C4-2B (cell line): ENCODE data around the gene UBE2I.

Experiments
- ZFX ChIP-seq: fragments of 450-650 bp; IDR thresholded peaks from 2 replicates; pipeline ENCODE4 v1.6.1; 2017
- TF ChIP-seq, protein P1 (sequence below): fragments of 450-650 bp; conservative IDR thresholded peaks from 2 replicates; pipeline ENCODE4 v1.5.1; 2017; ENCODE audit warnings: mild to moderate bottlenecking

DNA sequence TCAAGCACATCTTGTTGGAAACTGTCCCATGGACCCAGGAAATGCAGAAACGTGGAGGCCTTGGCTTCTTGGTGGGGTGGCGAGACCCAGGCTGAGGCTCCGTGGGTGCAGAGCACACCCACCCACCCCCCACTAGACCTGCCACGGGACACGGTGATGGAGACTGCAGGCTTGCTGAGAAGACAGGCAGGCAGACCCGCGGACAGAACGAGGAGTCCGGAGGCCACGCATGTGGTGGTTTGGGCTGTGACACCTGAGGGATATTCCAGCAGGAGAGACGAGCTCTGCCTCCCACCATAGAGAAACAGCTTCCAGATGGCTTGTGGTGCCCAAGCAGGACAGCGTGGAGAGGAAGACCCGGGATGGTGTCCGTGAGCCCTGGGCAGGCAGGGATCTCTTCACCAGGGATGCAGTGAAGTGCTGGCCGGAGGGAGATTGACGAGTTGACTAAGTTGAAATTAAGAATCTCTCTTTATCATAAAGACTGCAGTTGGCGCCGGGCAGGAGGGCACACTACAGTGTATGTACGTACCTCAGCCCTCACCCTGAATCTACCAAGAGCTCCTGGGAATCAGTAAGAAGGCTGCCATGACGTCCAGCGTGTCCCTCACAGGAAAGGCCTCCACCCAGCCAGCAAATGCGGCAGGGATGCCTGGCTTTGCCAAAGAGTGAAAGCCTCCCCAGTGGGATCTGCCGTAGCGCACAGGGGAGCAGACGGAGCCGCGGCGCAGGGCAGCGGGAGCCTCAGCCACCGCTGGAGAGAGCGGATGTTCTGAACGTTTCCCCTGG, 8.2 kb downstream of the UBE2I start:
- TF ChIP-seq, protein P1, sequence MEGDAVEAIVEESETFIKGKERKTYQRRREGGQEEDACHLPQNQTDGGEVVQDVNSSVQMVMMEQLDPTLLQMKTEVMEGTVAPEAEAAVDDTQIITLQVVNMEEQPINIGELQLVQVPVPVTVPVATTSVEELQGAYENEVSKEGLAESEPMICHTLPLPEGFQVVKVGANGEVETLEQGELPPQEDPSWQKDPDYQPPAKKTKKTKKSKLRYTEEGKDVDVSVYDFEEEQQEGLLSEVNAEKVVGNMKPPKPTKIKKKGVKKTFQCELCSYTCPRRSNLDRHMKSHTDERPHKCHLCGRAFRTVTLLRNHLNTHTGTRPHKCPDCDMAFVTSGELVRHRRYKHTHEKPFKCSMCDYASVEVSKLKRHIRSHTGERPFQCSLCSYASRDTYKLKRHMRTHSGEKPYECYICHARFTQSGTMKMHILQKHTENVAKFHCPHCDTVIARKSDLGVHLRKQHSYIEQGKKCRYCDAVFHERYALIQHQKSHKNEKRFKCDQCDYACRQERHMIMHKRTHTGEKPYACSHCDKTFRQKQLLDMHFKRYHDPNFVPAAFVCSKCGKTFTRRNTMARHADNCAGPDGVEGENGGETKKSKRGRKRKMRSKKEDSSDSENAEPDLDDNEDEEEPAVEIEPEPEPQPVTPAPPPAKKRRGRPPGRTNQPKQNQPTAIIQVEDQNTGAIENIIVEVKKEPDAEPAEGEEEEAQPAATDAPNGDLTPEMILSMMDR = no peak
- TF ChIP-seq ZFX = no peak
